Astrocyte of the spinal cord (primary cell): ENCODE results near the gene UVRAG.

Experiments
- DNase-seq: peaks from one replicate; pipeline ENCODE4 v3.0.0; 2011; ENCODE audit warnings: low read depth, low spot score
- H3K4me3 ChIP-seq: 2 replicates; pipeline ENCODE4 v1.5.1; 2011; ENCODE audit warnings: low read depth, mild to moderate bottlenecking, low read length, moderate library complexity
- in situ Hi-C: cut with HindIII; loops from 2 replicates; pipeline ENCODE4 v1.10.0; 2017; ENCODE audit warnings: low sequenced_read_pairs
- TF ChIP-seq, protein P1 (sequence below): IDR thresholded peaks from 2 replicates; pipeline ENCODE4 v1.5.1; 2012; ENCODE audit warnings: low read depth, mild to moderate bottlenecking, low read length, inconsistent platforms

Gene UVRAG

DNA sequence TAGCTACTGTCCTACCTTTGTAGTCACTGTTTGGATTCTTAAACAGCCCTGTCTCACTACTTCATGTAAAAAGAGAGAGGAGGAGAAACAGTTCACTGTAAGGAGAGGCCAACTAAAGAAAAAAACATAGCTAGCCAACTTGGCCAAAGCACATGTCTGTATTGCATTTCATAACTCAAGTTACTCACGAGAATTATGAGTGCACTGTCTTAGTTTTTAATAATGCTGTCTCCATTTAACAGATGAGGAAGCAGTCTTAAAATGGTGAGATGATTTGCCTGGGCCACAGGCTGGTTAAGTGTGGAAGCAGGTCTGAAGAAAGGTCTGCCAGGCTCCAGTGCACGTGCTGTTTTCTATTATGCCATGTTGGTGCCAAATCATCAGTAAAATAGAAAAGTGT lies 104.5 kb downstream of the UVRAG start:
- no peak overlapping the region for H3K4me3 ChIP-seq
- in situ Hi-C loops = no loop called here
- TF ChIP-seq, protein P1, sequence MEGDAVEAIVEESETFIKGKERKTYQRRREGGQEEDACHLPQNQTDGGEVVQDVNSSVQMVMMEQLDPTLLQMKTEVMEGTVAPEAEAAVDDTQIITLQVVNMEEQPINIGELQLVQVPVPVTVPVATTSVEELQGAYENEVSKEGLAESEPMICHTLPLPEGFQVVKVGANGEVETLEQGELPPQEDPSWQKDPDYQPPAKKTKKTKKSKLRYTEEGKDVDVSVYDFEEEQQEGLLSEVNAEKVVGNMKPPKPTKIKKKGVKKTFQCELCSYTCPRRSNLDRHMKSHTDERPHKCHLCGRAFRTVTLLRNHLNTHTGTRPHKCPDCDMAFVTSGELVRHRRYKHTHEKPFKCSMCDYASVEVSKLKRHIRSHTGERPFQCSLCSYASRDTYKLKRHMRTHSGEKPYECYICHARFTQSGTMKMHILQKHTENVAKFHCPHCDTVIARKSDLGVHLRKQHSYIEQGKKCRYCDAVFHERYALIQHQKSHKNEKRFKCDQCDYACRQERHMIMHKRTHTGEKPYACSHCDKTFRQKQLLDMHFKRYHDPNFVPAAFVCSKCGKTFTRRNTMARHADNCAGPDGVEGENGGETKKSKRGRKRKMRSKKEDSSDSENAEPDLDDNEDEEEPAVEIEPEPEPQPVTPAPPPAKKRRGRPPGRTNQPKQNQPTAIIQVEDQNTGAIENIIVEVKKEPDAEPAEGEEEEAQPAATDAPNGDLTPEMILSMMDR = no peak
- no peak for DNase-seq

DNA sequence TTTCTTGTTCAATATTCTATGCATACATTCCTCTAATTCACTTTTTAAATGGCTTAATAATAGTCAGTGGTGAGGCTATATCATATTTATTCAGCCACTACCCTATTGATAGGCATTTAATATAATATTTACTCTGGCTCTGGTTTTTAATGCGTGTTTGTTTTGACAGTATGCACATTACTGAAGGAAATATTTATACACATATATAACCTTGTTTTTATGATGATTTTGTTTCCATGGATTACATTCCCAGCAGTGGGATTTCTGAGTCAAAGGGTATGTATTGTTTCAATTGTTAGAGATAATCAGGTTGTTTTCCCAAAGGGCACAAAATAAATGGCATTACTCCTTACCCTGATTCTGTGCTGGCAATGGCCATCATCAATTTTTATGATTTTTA lies 105.8 kb downstream of the UVRAG start:
- no peak overlapping the region for H3K4me3 ChIP-seq
- TF ChIP-seq, protein P1 = no peak
- in situ Hi-C loops = no loop called here
- no peak for DNase-seq

DNA sequence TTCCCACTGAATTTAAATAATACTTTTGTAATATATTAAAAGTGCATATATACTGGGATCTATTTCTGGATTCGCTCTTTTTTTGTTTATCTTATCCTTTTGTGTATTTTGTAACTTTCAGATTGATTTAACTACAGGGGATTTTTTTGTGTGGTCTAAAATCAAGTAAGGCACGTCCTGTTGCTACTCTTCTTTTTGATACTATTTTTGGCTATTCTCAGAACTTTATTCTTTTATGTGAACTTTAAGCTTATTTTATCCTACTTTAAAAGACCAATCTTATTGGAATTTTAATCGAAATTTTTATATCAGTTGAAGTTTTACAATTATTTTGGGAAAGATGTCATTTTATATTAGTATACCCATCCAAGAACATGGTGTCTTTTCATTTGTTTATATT lies 106.8 kb downstream of the UVRAG start:
- TF ChIP-seq, protein P1 = no peak
- no peak for DNase-seq
- in situ Hi-C loops = no loop called here
- no peak overlapping the region for H3K4me3 ChIP-seq

DNA sequence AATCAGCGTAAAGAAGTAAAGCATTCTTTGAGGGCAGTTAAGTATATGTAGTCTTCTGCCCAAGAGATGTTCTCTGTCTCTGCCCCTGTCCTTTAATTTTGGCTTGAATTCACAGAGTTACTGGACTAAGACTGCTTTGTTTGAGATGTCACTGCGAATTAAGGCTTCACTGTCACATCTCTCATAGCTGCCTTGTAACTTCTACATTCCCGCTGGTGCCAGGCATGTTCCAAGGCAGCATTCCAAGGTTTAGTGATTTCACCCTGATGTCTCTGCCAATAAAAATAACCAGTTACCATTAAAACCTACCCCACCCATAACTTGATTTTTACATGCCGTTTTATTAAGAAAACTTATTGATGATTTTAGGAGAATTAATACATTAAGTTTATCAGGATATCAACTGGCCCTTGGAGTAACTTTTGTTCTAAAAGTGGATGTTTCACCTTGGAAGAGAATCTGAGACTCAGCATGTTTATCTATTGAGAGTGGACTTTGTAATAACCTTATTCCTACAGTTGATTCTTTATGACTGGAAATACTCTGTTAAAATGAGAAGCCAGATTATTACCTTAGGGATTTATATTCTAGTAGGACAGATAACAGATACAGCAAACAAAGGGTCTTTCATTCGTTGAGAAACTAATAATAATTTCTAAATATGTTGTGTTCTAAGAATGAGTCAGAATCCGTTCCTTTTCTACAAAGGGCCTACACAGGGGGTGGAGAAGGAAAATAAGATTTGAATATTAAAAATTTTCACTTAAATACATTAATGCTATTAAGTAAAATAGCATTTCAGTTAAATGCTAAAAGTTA lies 110.2 kb downstream of the UVRAG start:
- H3K4me3 ChIP-seq = no peak overlapping the region
- DNase-seq = peak; percentile 41
- TF ChIP-seq, protein P1 = no peak
- in situ Hi-C loops = no loop called here

DNA sequence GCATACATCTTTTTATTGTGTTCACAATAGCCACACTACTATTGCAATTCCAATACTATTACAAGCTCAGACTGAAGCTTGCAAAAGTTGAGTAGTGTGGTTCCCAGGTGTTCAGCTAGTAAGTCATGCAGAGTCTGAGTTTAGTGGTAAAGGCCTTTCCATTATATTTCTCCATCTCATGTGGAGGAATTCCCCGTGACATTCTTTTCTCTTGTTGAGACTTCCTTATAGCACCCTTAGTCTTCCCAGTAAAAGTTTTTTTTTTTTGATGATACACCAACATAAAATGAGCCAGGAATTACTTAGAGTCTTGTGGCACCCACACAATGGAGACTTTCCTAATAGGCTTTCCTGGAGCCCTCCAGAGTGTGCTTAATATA lies 110.8 kb downstream of the UVRAG start:
- in situ Hi-C loops = no loop called here

DNA sequence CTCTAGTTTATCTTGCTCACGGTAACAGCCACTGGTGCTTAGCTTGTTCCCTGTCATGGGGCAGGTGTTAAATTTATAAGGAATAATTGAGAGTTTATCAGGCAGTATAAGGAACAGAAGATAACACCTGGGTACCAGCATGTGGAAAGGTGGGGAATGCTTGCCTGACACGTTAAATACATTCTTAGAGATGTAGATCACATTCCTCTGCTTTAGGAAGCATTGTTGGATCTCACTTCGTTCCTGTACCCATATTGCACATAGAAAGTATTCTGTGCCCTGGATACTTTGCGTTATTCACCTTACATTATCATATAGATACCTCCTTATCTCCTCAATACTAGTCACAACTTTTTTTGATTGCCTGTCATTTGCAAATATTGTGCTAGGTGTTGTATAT lies 114.7 kb downstream of the UVRAG start:
- DNase-seq = no peak
- in situ Hi-C loops = no loop called here
- TF ChIP-seq, protein P1 = no peak
- H3K4me3 ChIP-seq = no peak overlapping the region

More for the DNA sequence above, 110.8 kb downstream of the UVRAG start:
- peak; percentile 33 for DNase-seq
- TF ChIP-seq, protein P1 = no peak
- no peak overlapping the region for H3K4me3 ChIP-seq
